Inflammatory macrophage (primary cell): ENCODE results near the gene SLC9A9.

ENCODE experiments used
- DNase-seq, 2 donors: peaks; one replicate each; pipeline ENCODE4 v3.0.0-alpha.2; 2020 to 2022

SLC9A9 gene

GRCh38 chr3:143643905-143644304, 204.4 kb downstream of the SLC9A9 start:
- peak in 1 of 2 donors; percentile 2 for DNase-seq

GRCh38 chr3:143640774-143641173, 207.5 kb downstream of the SLC9A9 start:
- DNase-seq, result no peak

- peak in 1 of 2 donors; percentile 2 for DNase-seq
These were observed 211.1 kb downstream of the SLC9A9 start for GRCh38 chr3:143637133-143637532.

- DNase-seq, result no peak
These were observed 213.3 kb downstream of the SLC9A9 start for GRCh38 chr3:143634991-143635390.

GRCh38 chr3:143634427-143634826, 213.8 kb downstream of the SLC9A9 start:
- no peak for DNase-seq

GRCh38 chr3:143633816-143634215, 214.5 kb downstream of the SLC9A9 start:
- DNase-seq, result no peak

- DNase-seq, result no peak
These were observed 218.5 kb downstream of the SLC9A9 start for GRCh38 chr3:143629726-143630125.

- no peak for DNase-seq
These were observed 219.3 kb downstream of the SLC9A9 start for GRCh38 chr3:143628971-143629370.

- no peak for DNase-seq
These were observed 220.9 kb downstream of the SLC9A9 start for GRCh38 chr3:143627336-143627735.

- DNase-seq, result peak in 1 of 2 donors; percentile 34
These were observed 229.0 kb downstream of the SLC9A9 start for GRCh38 chr3:143619231-143619630.

GRCh38 chr3:143617050-143617449, 231.2 kb downstream of the SLC9A9 start:
- no peak for DNase-seq

- peak in 1 of 2 donors; percentile 38 for DNase-seq
These were observed 235.0 kb downstream of the SLC9A9 start for GRCh38 chr3:143613226-143613625.

- DNase-seq, result no peak
These were observed 235.7 kb downstream of the SLC9A9 start for GRCh38 chr3:143612541-143612940.

GRCh38 chr3:143608966-143609365, 239.3 kb downstream of the SLC9A9 start:
- no peak for DNase-seq

- DNase-seq, result no peak
These were observed 242.9 kb downstream of the SLC9A9 start for GRCh38 chr3:143605233-143605950.

GRCh38 chr3:143604402-143605185, 243.7 kb downstream of the SLC9A9 start:
- DNase-seq, result no peak

- DNase-seq, result no peak
These were observed 244.5 kb downstream of the SLC9A9 start for GRCh38 chr3:143603774-143604173.

- DNase-seq, result no peak
These were observed 246.4 kb downstream of the SLC9A9 start for GRCh38 chr3:143601723-143602484.

GRCh38 chr3:143600756-143601718, 247.2 kb downstream of the SLC9A9 start:
- peak; percentile 38 to 66 for DNase-seq

- no peak for DNase-seq
These were observed 250.3 kb downstream of the SLC9A9 start for GRCh38 chr3:143597774-143598652.
